IMR-90 (cell line): ENCODE measurements around the gene NUCB1. TPM values are rescaled to one million over a fixed set of nuclear protein-coding genes. Genes with fewer than 3 reads are reported as not detected.
A peak's percentile ranks its signal among the peaks of the same experiment; 100 is the strongest.

Experiments
- ATAC-seq: fragments of 200-7000 bp; cut with Tn5 transposase; 2 replicates; pipeline ENCODE4 v1.9.1; 2020; ENCODE audit warnings: low read depth, mild to moderate bottlenecking, moderate library complexity
- BruUV-seq: library from RNA; stranded (reverse); fragments of 400-500 nt; replicated peaks from 2 replicates; lab custom pipeline; 2021; lab: Mats Ljungman, UMichigan
- CTCF ChIA-PET: fragments of 300-600 bp; formaldehyde crosslinking; extraction: SDS; loops from one replicate; lab custom pipeline; 2021; ENCODE audit warnings: antibody characterized with exemption; lab: Yijun Ruan, JAX
- POLR2A ChIA-PET: fragments of 300-600 bp; sonication (Branson Sonifier 250); formaldehyde crosslinking; loops from one replicate; lab custom pipeline; 2022; ENCODE audit warnings: antibody characterized with exemption; ENCODE audit not compliant: unreplicated experiment; lab: Charles Lee
- DNase-seq: peaks from one replicate; pipeline ENCODE4 v3.0.0; 2013
- H2AFZ ChIP-seq: replicated peaks from 2 replicates; pipeline ENCODE3; 2013; ENCODE audit warnings: low read length, mild to moderate bottlenecking; ENCODE audit not compliant: poor library complexity
- H2AK5ac ChIP-seq: 2 replicates; pipeline ENCODE4 v1.6.1; 2013; ENCODE audit warnings: low read depth, low read length, inconsistent platforms
- H2AK9ac ChIP-seq: replicated peaks from 2 replicates; pipeline ENCODE3; 2013; ENCODE audit warnings: mild to moderate bottlenecking, low read depth, low read length, moderate library complexity; ENCODE audit not compliant: poor library complexity
- H2BK120ac ChIP-seq: 2 replicates; pipeline ENCODE4 v1.6.1; 2013; ENCODE audit warnings: low read depth, low read length, inconsistent platforms
- H2BK15ac ChIP-seq: 3 replicates; pipeline ENCODE4 v1.6.1; 2013; ENCODE audit warnings: low read depth, low read length, inconsistent platforms
- H2BK20ac ChIP-seq: 2 replicates; pipeline ENCODE4 v1.6.1; 2013; ENCODE audit warnings: low read depth, mild to moderate bottlenecking, inconsistent platforms, low read length, moderate library complexity
- H2BK5ac ChIP-seq: 2 replicates; pipeline ENCODE4 v1.6.1; 2013; ENCODE audit warnings: mild to moderate bottlenecking, low read depth, low read length, inconsistent platforms; ENCODE audit not compliant: poor library complexity, severe bottlenecking
- H3K14ac ChIP-seq: replicated peaks from 2 replicates; pipeline ENCODE4 v1.6.1; 2013; ENCODE audit warnings: low read depth, low read length, inconsistent platforms
- H3K18ac ChIP-seq: 2 replicates; pipeline ENCODE4 v1.6.1; 2013; ENCODE audit warnings: low read depth, low read length, control low read depth
- H3K23ac ChIP-seq: 2 replicates; pipeline ENCODE4 v1.6.1; 2013; ENCODE audit warnings: low read depth, low read length, inconsistent platforms
- H3K27ac ChIP-seq: 2 replicates; pipeline ENCODE4 v1.5.1; 2013; ENCODE audit warnings: mild to moderate bottlenecking, control low read depth, low read length; ENCODE audit not compliant: insufficient read depth
- H3K27me3 ChIP-seq: 2 replicates; pipeline ENCODE4 v1.6.1; 2013; ENCODE audit warnings: low read length; ENCODE audit not compliant: control insufficient read depth, insufficient read depth
- H3K36me3 ChIP-seq: 2 replicates; pipeline ENCODE4 v1.6.1; 2013; ENCODE audit warnings: low read length, mixed read lengths; ENCODE audit not compliant: control insufficient read depth, insufficient read depth
- H3K4ac ChIP-seq: 2 replicates; pipeline ENCODE4 v1.6.1; 2013; ENCODE audit warnings: low read depth, low read length, inconsistent platforms
- H3K4me1 ChIP-seq: 2 replicates; pipeline ENCODE4 v1.6.1; 2013; ENCODE audit warnings: low read length, mixed read lengths; ENCODE audit not compliant: control insufficient read depth, insufficient read depth
- H3K4me2 ChIP-seq: 2 replicates; pipeline ENCODE4 v1.6.1; 2013; ENCODE audit warnings: low read depth, mild to moderate bottlenecking, control low read depth, low read length, moderate library complexity
- H3K4me3 ChIP-seq: 2 replicates; pipeline ENCODE4 v1.5.1; 2013; ENCODE audit warnings: low read depth, mild to moderate bottlenecking, control low read depth, low read length, moderate library complexity; ENCODE audit not compliant: insufficient read depth
- H3K56ac ChIP-seq: 2 replicates; pipeline ENCODE4 v1.6.1; 2013; ENCODE audit warnings: low read length, inconsistent platforms; ENCODE audit not compliant: insufficient read depth; ENCODE audit errors: extremely low read depth
- H3K79me1 ChIP-seq, 2 experiments: 2 replicates each; pipeline ENCODE4 v1.6.1; 2013; ENCODE audit warnings: low read length in 2 of 2, inconsistent platforms in 1 of 2, low read depth in 1 of 2
- H3K9ac ChIP-seq: 2 replicates; pipeline ENCODE4 v1.6.1; 2013; ENCODE audit warnings: low read depth, low read length, control low read depth
- H3K9me1 ChIP-seq: 2 replicates; pipeline ENCODE4 v1.6.1; 2013; ENCODE audit warnings: low read length, inconsistent platforms; ENCODE audit not compliant: insufficient read depth
- H3K9me3 ChIP-seq: 2 replicates; pipeline ENCODE4 v1.6.1; 2013; ENCODE audit warnings: low read length; ENCODE audit not compliant: control insufficient read depth, insufficient read depth
- H4K20me1 ChIP-seq: 2 replicates; pipeline ENCODE4 v1.6.1; 2013; ENCODE audit warnings: low read length, inconsistent platforms; ENCODE audit not compliant: insufficient read depth
- H4K5ac ChIP-seq: 2 replicates; pipeline ENCODE4 v1.6.1; 2013; ENCODE audit warnings: mild to moderate bottlenecking, low read depth, low read length, control low read depth
- H4K8ac ChIP-seq, 2 experiments: 2 replicates each; pipeline ENCODE4 v1.6.1; 2013; ENCODE audit warnings: low read depth in 2 of 2, low read length in 2 of 2, control low read depth in 1 of 2, inconsistent platforms in 1 of 2
- H4K91ac ChIP-seq: 2 replicates; pipeline ENCODE4 v1.6.1; 2013; ENCODE audit warnings: low read depth, low read length, inconsistent platforms; ENCODE audit not compliant: insufficient read depth
- BHLHE40 ChIP-seq: fragments of 150-350 bp; IDR thresholded peaks from 2 replicates; pipeline ENCODE4 v1.6.1; 2016; ENCODE audit warnings: mild to moderate bottlenecking, low read depth, low read length
- CEBPB ChIP-seq: IDR thresholded peaks from 2 replicates; pipeline ENCODE4 v1.6.1; 2012; ENCODE audit warnings: low read depth, low read length, improper control_type of control experiment
- CHD1 ChIP-seq: IDR thresholded peaks from 2 replicates; pipeline ENCODE4 v1.6.1; 2012; ENCODE audit warnings: low read depth, low read length, improper control_type of control experiment
- MAZ ChIP-seq: IDR thresholded peaks from 2 replicates; pipeline ENCODE4 v1.6.1; 2012; ENCODE audit warnings: low read depth, mild to moderate bottlenecking, low read length, improper control_type of control experiment, moderate library complexity, borderline replicate concordance
- MXI1 ChIP-seq: IDR thresholded peaks from 2 replicates; pipeline ENCODE4 v1.6.1; 2012; ENCODE audit warnings: low read depth, mild to moderate bottlenecking, low read length, moderate library complexity, borderline replicate concordance
- RAD21 ChIP-seq: IDR thresholded peaks from 2 replicates; pipeline ENCODE4 v1.6.1; 2012; ENCODE audit warnings: low read length, improper control_type of control experiment
- RCOR1 ChIP-seq: IDR thresholded peaks from 2 replicates; pipeline ENCODE4 v1.6.1; 2012; ENCODE audit warnings: mild to moderate bottlenecking, low read length, improper control_type of control experiment; ENCODE audit not compliant: insufficient replicate concordance
- RFX5 ChIP-seq: IDR thresholded peaks from 2 replicates; pipeline ENCODE4 v1.8.0; 2012; ENCODE audit warnings: low read depth, mild to moderate bottlenecking, low read length, moderate library complexity
- SMC3 ChIP-seq: fragments of 150-350 bp; IDR thresholded peaks from 2 replicates; pipeline ENCODE4 v1.6.1; 2016; ENCODE audit warnings: low read depth, mild to moderate bottlenecking, antibody characterized with exemption, low read length, moderate library complexity
- whole genome bisulfite sequencing, 2 experiments: methylation state at CpG; one replicate each; pipeline versions ENCODE4 v1.1.5 to v1.1.7; 2013; ENCODE audit warnings: missing lambda C conversion rate in 2 of 2; ENCODE audit not compliant: insufficient read length in 1 of 2; ENCODE audit errors: extremely low coverage in 2 of 2; 5-methylcytosine and 5-hydroxymethylcytosine counted together
- dilution Hi-C: fragments of 300-500 bp; cut with HindIII; formaldehyde crosslinking; loops from one replicate; pipeline ENCODE4 v1.14.3; 2018; ENCODE audit warnings: low sequenced_read_pairs; ENCODE audit not compliant: unreplicated experiment
- in situ Hi-C: fragments of 300-500 bp; cut with MboI; formaldehyde crosslinking; loops from 3 replicates; pipeline ENCODE4 v1.14.3; 2019; ENCODE audit warnings: low sequenced_read_pairs, inconsistent platforms, mixed read lengths
- intact Hi-C: fragments of 100-400 bp; cut with micrococcal nuclease; formaldehyde crosslinking; loops from 2 replicates; pipeline ENCODE4 v1.10.0; 2022
- polyA plus RNA-seq, 3 experiments: library from polyadenylated mRNA; depleted of rRNA; stranded (reverse); fragments of >200 nt; gene quantifications; 2 replicates each; pipeline ENCODE4 v1.2.3, GENCODE V29; 2012; ENCODE audit warnings: low replicate concordance in 1 of 3
- total RNA-seq: library from RNA; depleted of rRNA; stranded (reverse); fragments of >200 nt; gene quantifications from 2 replicates; pipeline ENCODE4 v1.2.3, GENCODE V29; 2012
- TF ChIP-seq, protein P1 (sequence below): fragments of 150-350 bp; IDR thresholded peaks from 2 replicates; pipeline ENCODE4 v1.6.1; 2016; ENCODE audit warnings: low read depth, mild to moderate bottlenecking, low read length, moderate library complexity, borderline replicate concordance
- TF ChIP-seq, protein P2 (sequence below): conservative IDR thresholded peaks from 2 replicates; pipeline ENCODE4 v1.5.1; 2012; ENCODE audit warnings: mild to moderate bottlenecking, low read depth, low read length, improper control_type of control experiment

Gene NUCB1
- total and polyA plus RNA-seq, 2 of the 4 experiments (the other 2 are of a cell fraction) = 37.3 to 253 TPM

DNA sequence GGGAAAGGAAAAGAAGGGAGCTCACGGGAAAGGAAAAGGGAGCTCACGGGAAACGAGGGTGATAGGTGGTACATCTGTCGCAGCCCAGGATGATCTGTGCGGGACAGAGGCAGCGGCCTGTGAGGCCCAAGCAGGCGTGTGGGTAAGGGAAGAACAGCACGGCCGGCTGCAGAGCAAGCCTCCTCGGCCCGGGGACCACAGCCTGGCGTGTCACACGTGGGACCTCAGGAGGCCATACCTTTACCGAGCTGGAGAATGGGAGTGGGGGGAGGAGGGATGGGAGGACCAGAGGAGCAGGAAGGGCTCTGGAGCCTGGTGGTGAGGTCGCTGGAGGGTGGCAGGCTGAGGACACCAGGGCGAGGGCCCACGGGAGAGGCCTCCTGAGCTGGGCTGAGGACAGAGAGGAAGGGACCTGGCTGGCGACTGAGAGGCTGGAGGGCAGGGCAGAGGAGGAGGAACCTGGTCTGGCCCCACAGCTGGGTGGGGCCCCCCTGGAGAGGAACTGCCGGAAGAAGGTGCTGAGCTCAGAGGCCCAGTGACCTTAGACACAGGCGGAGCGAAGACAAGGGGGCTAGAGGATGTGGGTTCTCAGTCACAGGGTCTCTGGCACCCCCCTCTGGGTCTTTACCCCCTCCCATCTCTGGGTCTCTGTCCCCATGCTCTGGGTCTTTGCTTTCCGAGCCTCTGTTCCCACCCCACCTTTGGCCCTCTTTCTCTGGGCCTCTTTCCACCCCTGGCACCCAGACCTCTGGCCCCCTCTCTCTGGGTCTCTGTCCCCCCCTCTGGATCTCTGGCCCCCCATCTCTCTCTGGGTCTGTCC is 62.1 kb downstream of the NUCB1 start:
- dilution Hi-C loops (no loop called here), intact Hi-C loops (loop anchor here (10.0 kb wide), 1 partner anchor 317 kb away; the partner anchor contains the start of gene CA11), in situ Hi-C loops (loop anchor here (5.0 to 10.0 kb wide), 2 partner anchors 70 to 317 kb away; partner anchors contain the start of gene CA11)
- Histone ChIP-seq H2BK20ac (peak overlapping the region; percentile 54; the same call in 1 of the 2 replicates), H2AK9ac (peak overlapping the region; percentile 53), H3K14ac (no peak overlapping the region; the same call in 1 of the 2 replicates), H3K27ac (peak overlapping the region; percentile 96), H3K36me3 (peaks cover 25% of the 10 kb centered on the region), H3K4me3 (no peak overlapping the region), H3K27me3 (no peaks in the 10 kb centered on the region), H2BK5ac (peak overlapping the region; percentile 55), H3K4me1 (peaks cover 20% of the 10 kb centered on the region), H2BK15ac (0 out of 3 replicates have a peak overlapping the region, but pooled peaks have one; percentile 14), H4K8ac (peak overlapping the region in 1 of 2 experiments; percentile 49; a peak in 1 of 4 replicates), H3K23ac (no peak overlapping the region), H3K9me1 (peaks cover 7% of the 10 kb centered on the region), H2AK5ac (peak overlapping the region; percentile 86), H3K56ac (no peak overlapping the region), H3K9me3 (no peaks in the 10 kb centered on the region), H4K5ac (peak overlapping the region; percentile 44), H2BK120ac (peak overlapping the region; percentile 56; the same call in 1 of the 2 replicates), H3K18ac (no peak overlapping the region), H4K20me1 (peaks cover 21% of the 10 kb centered on the region), H3K4me2 (no peak overlapping the region), H2AFZ (peak overlapping the region; percentile 51), H4K91ac (peak overlapping the region; percentile 58), H3K4ac (peak overlapping the region; percentile 99), H3K9ac (no peak overlapping the region), H3K79me1 (peaks cover 3 to 75% of the 10 kb centered on the region in 2 experiments; a peak in 3 of 4 replicates)
- CTCF ChIA-PET = no interaction called here
- no TSS peak for BruUV-seq
- POLR2A ChIA-PET = no interaction called here
- DNase-seq (no peak), ATAC-seq (no peak)
- TF ChIP-seq, protein P1, sequence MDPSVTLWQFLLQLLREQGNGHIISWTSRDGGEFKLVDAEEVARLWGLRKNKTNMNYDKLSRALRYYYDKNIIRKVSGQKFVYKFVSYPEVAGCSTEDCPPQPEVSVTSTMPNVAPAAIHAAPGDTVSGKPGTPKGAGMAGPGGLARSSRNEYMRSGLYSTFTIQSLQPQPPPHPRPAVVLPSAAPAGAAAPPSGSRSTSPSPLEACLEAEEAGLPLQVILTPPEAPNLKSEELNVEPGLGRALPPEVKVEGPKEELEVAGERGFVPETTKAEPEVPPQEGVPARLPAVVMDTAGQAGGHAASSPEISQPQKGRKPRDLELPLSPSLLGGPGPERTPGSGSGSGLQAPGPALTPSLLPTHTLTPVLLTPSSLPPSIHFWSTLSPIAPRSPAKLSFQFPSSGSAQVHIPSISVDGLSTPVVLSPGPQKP = no peak
- TF ChIP-seq MAZ = no peak
- no peak for TF ChIP-seq CHD1
- TF ChIP-seq, protein P2, sequence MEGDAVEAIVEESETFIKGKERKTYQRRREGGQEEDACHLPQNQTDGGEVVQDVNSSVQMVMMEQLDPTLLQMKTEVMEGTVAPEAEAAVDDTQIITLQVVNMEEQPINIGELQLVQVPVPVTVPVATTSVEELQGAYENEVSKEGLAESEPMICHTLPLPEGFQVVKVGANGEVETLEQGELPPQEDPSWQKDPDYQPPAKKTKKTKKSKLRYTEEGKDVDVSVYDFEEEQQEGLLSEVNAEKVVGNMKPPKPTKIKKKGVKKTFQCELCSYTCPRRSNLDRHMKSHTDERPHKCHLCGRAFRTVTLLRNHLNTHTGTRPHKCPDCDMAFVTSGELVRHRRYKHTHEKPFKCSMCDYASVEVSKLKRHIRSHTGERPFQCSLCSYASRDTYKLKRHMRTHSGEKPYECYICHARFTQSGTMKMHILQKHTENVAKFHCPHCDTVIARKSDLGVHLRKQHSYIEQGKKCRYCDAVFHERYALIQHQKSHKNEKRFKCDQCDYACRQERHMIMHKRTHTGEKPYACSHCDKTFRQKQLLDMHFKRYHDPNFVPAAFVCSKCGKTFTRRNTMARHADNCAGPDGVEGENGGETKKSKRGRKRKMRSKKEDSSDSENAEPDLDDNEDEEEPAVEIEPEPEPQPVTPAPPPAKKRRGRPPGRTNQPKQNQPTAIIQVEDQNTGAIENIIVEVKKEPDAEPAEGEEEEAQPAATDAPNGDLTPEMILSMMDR = no peak
- TF ChIP-seq RCOR1 = no peak
- no peak for TF ChIP-seq SMC3
- no peak for TF ChIP-seq BHLHE40
- no peak for TF ChIP-seq CEBPB
- no peak for TF ChIP-seq RAD21
- no peak for TF ChIP-seq RFX5
- no peak for TF ChIP-seq MXI1
- 81% methylated on average over 18 of the region's 22 CpGs; no CpG with 5 or more reads in 1 of the 2 experiments for WGBS, 2 experiments
